Mammary epithelial cell (primary cell): ENCODE results near the gene COL27A1.

Source experiments
- CTCF ChIP-seq, 2 donors: IDR thresholded peaks in 1 of 2; conservative IDR thresholded peaks in 1 of 2; 2 replicates each; pipeline ENCODE4 v1.5.1; 2011 to 2012; ENCODE audit warnings: inconsistent platforms in 2 of 2, low read length in 2 of 2, mild to moderate bottlenecking in 2 of 2, control low read depth in 1 of 2, low read depth in 1 of 2; ENCODE audit not compliant: insufficient read depth in 1 of 2; ENCODE audit errors: extremely low read depth in 1 of 2
- EZH2 ChIP-seq: IDR thresholded peaks from 2 replicates; pipeline ENCODE4 v1.6.1; 2012; ENCODE audit warnings: low read length, inconsistent platforms, borderline replicate concordance

- TF ChIP-seq CTCF (conservative IDR thresholded peaks at IDR 0.05 in 1 of 2, IDR thresholded peaks at IDR 0.05 in 1 of 2; ENCODE audit: extremely low read depth in 1 of 2, insufficient read depth in 1 of 2, low read depth in 1 of 2, low read length in 2 of 2) (no peak), EZH2 (no peak)
Measured at GRCh38 chr9:114359801-114360200, 204.5 kb downstream of the COL27A1 start.
